OCI-LY3 (cell line): ENCODE results near the gene PPME1.
"Not testable (repeated sequence)": the region's sequence is repeated elsewhere in the genome, so short reads cannot be mapped to it uniquely, and the experiment has no call there.

Experiments
- H2AFZ ChIP-seq: fragments of 200-600, 300-600 bp; shearing (Covaris generic); 2 replicates; pipeline ENCODE4 v1.6.0; 2014; ENCODE audit warnings: antibody characterized with exemption, low read depth, low read length
- H3K27ac ChIP-seq: fragments of 200-600, 300-600 bp; sonication (generic); 2 replicates; pipeline ENCODE4 v1.5.1; 2014; ENCODE audit warnings: mild to moderate bottlenecking, low read length, moderate library complexity, mixed read lengths
- H3K27me3 ChIP-seq: fragments of 200-600, 300-600 bp; sonication (generic); 2 replicates; pipeline ENCODE4 v1.6.1; 2014; ENCODE audit warnings: low read depth, low read length, mixed read lengths
- H3K36me3 ChIP-seq: fragments of 200-600, 300-600 bp; sonication (generic); replicated peaks from 2 replicates; pipeline ENCODE3; 2014; ENCODE audit warnings: low read depth, low read length, mixed read lengths
- H3K4me1 ChIP-seq: fragments of 300-600, 200-600 bp; sonication (generic); 2 replicates; pipeline ENCODE4 v1.6.1; 2014; ENCODE audit warnings: low read length, mixed read lengths
- H3K4me2 ChIP-seq: fragments of 200-600, 300-600 bp; sonication (generic); 2 replicates; pipeline ENCODE4 v1.6.1; 2014; ENCODE audit warnings: low read length, mixed read lengths
- H3K4me3 ChIP-seq: fragments of 300-600, 200-600 bp; sonication (generic); 2 replicates; pipeline ENCODE4 v1.5.1; 2014; ENCODE audit warnings: antibody characterized with exemption, mild to moderate bottlenecking, low read length, moderate library complexity
- H3K79me2 ChIP-seq: fragments of 300-600, 200-600 bp; shearing (Covaris generic); 2 replicates; pipeline ENCODE4 v1.6.1; 2014; ENCODE audit warnings: mild to moderate bottlenecking, low read length, mixed read lengths
- H3K9ac ChIP-seq: fragments of 300-600, 200-600 bp; shearing (Covaris generic); 2 replicates; pipeline ENCODE4 v1.6.0; 2014; ENCODE audit warnings: mild to moderate bottlenecking, low read length, moderate library complexity
- H3K9me3 ChIP-seq: fragments of 200-600, 300-600 bp; shearing (Covaris generic); 2 replicates; pipeline ENCODE4 v1.6.1; 2014; ENCODE audit warnings: low read length, mixed read lengths; ENCODE audit not compliant: insufficient read depth
- H4K20me1 ChIP-seq: fragments of 200-600, 300-600 bp; sonication (generic); 2 replicates; pipeline ENCODE4 v1.6.1; 2016; ENCODE audit warnings: low read length, mixed read lengths; ENCODE audit not compliant: insufficient read depth
- CTCF ChIP-seq: fragments of 200-600, 300-600 bp; sonication (generic); IDR thresholded peaks from 2 replicates; pipeline ENCODE4 v1.5.1; 2014; ENCODE audit warnings: antibody characterized with exemption, low read length, low read depth
- EZH2phosphoT487 ChIP-seq: fragments of 200-600 bp; shearing (Covaris generic); IDR thresholded peaks from 2 replicates; pipeline ENCODE4 v1.6.1; 2018; ENCODE audit warnings: antibody characterized with exemption, mixed run types, low read depth

PPME1 gene

GRCh38 chr11:74170694-74171629 lies at the start of gene PPME1, which contains the start of gene C2CD3:
PPME1 (plus strand) TSS chr11:74171289; CDS start chr11:74171422, 133 bp downstream.
C2CD3 (minus strand) TSS chr11:74171002; CDS start chr11:74170792, 210 bp downstream.
- peaks cover 23% of the 10 kb centered on the region for H3K4me1 ChIP-seq
- peak within 1 kb of the TSS; percentile 95 for H3K4me2 ChIP-seq
- TF ChIP-seq EZH2phosphoT487 (no peak), CTCF (peak; percentile 22; the same call in 1 of the 2 replicates)
- H3K27ac ChIP-seq, result peak within 1 kb of the TSS; percentile 69
- H2AFZ ChIP-seq, result peak within 1 kb of the TSS; percentile 96
- H3K9ac ChIP-seq, result peak within 1 kb of the TSS; percentile 94
- H3K27me3 ChIP-seq, result no peaks in the 10 kb centered on the region
- H3K9me3 ChIP-seq, result no peaks in the 10 kb centered on the region
- peaks cover 53% of the 10 kb centered on the region for H3K79me2 ChIP-seq
- peak within 1 kb of the TSS; percentile 95 for H3K4me3 ChIP-seq
- H4K20me1 ChIP-seq, result no peaks in the 10 kb centered on the region
- H3K36me3 ChIP-seq, result peaks cover 27% of the 10 kb centered on the region

GRCh38 chr11:74121804-74122203 lies 49.3 kb upstream of the PPME1 start:
- Histone ChIP-seq H2AFZ (no peak overlapping the region), H3K9ac (no peak overlapping the region), H3K4me3 (no peak overlapping the region), H3K4me2 (no peak overlapping the region), H3K9me3 (no peaks in the 10 kb centered on the region), H3K27ac (no peak overlapping the region), H3K79me2 (no peaks in the 10 kb centered on the region), H3K36me3 (peaks cover 5% of the 10 kb centered on the region), H3K4me1 (no peaks in the 10 kb centered on the region), H4K20me1 (no peaks in the 10 kb centered on the region), H3K27me3 (no peaks in the 10 kb centered on the region)
- TF ChIP-seq CTCF, result no peak
- no peak for TF ChIP-seq EZH2phosphoT487

- no peak for TF ChIP-seq CTCF
- TF ChIP-seq EZH2phosphoT487, result no peak
- H4K20me1 ChIP-seq, result no peaks in the 10 kb centered on the region
- H3K27ac ChIP-seq, result no peak overlapping the region
- H3K4me2 ChIP-seq, result no peak overlapping the region
- H3K9ac ChIP-seq, result no peak overlapping the region
- H2AFZ ChIP-seq, result no peak overlapping the region
- no peaks in the 10 kb centered on the region for H3K9me3 ChIP-seq
- H3K27me3 ChIP-seq, result no peaks in the 10 kb centered on the region
- H3K36me3 ChIP-seq, result peaks cover 5% of the 10 kb centered on the region
- no peaks in the 10 kb centered on the region for H3K4me1 ChIP-seq
- H3K79me2 ChIP-seq, result no peaks in the 10 kb centered on the region
- H3K4me3 ChIP-seq, result no peak overlapping the region
Measured at GRCh38 chr11:74123008-74123448, 48.1 kb upstream of the PPME1 start.

- H3K27ac ChIP-seq, result not testable (repeated sequence)
Measured at GRCh38 chr11:74129121-74129520, 42.0 kb upstream of the PPME1 start.

More at GRCh38 chr11:74129121-74129520, 42.0 kb upstream of the PPME1 start:
- not testable (repeated sequence) for H3K4me2 ChIP-seq, H3K9ac ChIP-seq, H3K4me1 ChIP-seq, H4K20me1 ChIP-seq, H2AFZ ChIP-seq, H3K9me3 ChIP-seq, H3K79me2 ChIP-seq, H3K4me3 ChIP-seq, H3K27me3 ChIP-seq
- peaks cover 30% of the 10 kb centered on the region for H3K36me3 ChIP-seq
